ENCODE data around the gene MPDU1.

DNA sequence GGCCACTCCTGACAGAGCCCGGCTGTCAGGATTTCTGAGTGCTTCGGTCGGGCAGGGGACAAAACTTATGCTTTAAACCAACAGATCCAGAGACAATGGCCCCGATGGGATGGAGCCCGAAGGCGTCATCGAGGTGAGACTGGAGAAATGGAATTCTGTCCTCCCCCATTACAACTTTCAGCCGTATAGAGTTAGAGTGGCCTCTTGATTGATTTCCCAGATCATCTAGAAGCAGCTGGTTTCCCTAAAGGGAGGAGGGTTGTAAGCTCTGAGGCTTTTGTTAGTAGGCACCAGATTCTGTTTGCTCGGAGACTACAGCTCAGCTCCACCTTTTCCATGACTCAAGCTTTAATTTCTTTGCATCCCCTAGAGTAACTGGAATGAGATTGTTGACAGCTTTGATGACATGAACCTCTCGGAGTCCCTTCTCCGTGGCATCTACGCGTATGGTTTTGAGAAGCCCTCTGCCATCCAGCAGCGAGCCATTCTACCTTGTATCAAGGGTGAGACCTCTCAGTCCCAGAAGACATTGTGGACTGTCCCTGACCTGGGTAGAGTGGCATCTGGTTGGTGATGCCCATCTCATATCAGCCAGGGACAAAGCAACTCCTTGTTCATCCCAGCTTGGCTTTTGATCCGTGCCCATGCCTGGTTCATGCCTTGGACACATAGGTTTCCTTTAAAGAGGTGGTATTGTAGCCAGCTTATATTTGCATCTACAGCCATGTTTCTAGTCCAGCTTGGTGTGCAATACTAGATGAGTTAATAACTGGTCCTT lies 9.3 kb upstream of the MPDU1 start:
- TF ChIP-seq, protein P1, sequence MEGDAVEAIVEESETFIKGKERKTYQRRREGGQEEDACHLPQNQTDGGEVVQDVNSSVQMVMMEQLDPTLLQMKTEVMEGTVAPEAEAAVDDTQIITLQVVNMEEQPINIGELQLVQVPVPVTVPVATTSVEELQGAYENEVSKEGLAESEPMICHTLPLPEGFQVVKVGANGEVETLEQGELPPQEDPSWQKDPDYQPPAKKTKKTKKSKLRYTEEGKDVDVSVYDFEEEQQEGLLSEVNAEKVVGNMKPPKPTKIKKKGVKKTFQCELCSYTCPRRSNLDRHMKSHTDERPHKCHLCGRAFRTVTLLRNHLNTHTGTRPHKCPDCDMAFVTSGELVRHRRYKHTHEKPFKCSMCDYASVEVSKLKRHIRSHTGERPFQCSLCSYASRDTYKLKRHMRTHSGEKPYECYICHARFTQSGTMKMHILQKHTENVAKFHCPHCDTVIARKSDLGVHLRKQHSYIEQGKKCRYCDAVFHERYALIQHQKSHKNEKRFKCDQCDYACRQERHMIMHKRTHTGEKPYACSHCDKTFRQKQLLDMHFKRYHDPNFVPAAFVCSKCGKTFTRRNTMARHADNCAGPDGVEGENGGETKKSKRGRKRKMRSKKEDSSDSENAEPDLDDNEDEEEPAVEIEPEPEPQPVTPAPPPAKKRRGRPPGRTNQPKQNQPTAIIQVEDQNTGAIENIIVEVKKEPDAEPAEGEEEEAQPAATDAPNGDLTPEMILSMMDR (IDR thresholded peaks at IDR 0.05; ENCODE audit: borderline replicate concordance, extremely low read depth, low read length, poor library complexity, severe bottlenecking) = no peak
- no peak for TF ChIP-seq EZH2 (IDR thresholded peaks at IDR 0.05; ENCODE audit: borderline replicate concordance, low read depth, low read length, severe bottlenecking)

Data from DND-41 (cell line).